A673 (cell line): ENCODE data around the gene DNAL4.

ENCODE experiments used
- EZH2 ChIP-seq: fragments of 200-600 bp; sonication (generic); IDR thresholded peaks from 2 replicates; pipeline ENCODE4 v1.6.1; 2017; ENCODE audit warnings: borderline replicate concordance, low read depth, mild to moderate bottlenecking, mixed read lengths, antibody characterized with exemption, low read length; ENCODE audit not compliant: poor library complexity, severe bottlenecking
- TF ChIP-seq, protein P1 (sequence below): fragments of 300-800, 200-600 bp; sonication (generic); conservative IDR thresholded peaks from 2 replicates; pipeline ENCODE4 v1.5.1; 2017; ENCODE audit warnings: low read depth, mild to moderate bottlenecking, antibody characterized with exemption, low read length, moderate library complexity, mixed read lengths

DNA sequence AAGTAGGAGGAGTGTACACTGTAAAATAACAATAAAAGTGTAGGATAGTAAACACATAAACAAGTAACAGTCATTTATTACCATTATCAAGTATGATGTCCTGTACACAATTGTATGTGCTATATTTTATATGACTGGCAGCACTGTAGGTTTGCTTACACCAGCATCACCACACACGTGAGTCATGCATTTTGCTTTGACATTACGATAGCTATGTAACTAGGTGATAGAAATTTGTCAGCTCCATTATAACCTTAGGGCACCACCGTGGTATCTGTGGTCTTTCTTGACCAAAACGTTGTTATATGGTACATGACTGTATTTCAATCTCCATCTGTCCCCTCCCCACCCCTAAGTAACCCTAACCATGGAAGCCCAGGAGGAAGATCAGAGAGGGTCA is 1.1 kb downstream of the DNAL4 start:
- TF ChIP-seq, protein P1, sequence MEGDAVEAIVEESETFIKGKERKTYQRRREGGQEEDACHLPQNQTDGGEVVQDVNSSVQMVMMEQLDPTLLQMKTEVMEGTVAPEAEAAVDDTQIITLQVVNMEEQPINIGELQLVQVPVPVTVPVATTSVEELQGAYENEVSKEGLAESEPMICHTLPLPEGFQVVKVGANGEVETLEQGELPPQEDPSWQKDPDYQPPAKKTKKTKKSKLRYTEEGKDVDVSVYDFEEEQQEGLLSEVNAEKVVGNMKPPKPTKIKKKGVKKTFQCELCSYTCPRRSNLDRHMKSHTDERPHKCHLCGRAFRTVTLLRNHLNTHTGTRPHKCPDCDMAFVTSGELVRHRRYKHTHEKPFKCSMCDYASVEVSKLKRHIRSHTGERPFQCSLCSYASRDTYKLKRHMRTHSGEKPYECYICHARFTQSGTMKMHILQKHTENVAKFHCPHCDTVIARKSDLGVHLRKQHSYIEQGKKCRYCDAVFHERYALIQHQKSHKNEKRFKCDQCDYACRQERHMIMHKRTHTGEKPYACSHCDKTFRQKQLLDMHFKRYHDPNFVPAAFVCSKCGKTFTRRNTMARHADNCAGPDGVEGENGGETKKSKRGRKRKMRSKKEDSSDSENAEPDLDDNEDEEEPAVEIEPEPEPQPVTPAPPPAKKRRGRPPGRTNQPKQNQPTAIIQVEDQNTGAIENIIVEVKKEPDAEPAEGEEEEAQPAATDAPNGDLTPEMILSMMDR, result no peak
- no peak for TF ChIP-seq EZH2
